Lower leg skin (tissue), 3 donors: Measurements from ENCODE around the gene MYH7B.

Experiments used
- POLR2A ChIP-seq, 2 donors: fragments of 450-650 bp; IDR thresholded peaks; one replicate each; pipeline ENCODE4 v1.6.1; 2016 to 2017; ENCODE audit warnings: antibody characterized with exemption in 2 of 2, mild to moderate bottlenecking in 1 of 2, moderate library complexity in 1 of 2
- TF ChIP-seq, protein P1 (sequence below), 3 donors: fragments of 450-650 bp; IDR thresholded peaks; one replicate each; pipeline ENCODE4 v1.5.1; 2016; ENCODE audit warnings: antibody characterized with exemption in 3 of 3, mild to moderate bottlenecking in 3 of 3, moderate library complexity in 2 of 3

GRCh38 chr20:34997774-34998173 lies 42.1 kb downstream of the MYH7B start:
- TF ChIP-seq, protein P1, sequence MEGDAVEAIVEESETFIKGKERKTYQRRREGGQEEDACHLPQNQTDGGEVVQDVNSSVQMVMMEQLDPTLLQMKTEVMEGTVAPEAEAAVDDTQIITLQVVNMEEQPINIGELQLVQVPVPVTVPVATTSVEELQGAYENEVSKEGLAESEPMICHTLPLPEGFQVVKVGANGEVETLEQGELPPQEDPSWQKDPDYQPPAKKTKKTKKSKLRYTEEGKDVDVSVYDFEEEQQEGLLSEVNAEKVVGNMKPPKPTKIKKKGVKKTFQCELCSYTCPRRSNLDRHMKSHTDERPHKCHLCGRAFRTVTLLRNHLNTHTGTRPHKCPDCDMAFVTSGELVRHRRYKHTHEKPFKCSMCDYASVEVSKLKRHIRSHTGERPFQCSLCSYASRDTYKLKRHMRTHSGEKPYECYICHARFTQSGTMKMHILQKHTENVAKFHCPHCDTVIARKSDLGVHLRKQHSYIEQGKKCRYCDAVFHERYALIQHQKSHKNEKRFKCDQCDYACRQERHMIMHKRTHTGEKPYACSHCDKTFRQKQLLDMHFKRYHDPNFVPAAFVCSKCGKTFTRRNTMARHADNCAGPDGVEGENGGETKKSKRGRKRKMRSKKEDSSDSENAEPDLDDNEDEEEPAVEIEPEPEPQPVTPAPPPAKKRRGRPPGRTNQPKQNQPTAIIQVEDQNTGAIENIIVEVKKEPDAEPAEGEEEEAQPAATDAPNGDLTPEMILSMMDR (IDR thresholded peaks at IDR 0.05): no peak
- no peak for TF ChIP-seq POLR2A (IDR thresholded peaks at IDR 0.05)
